Neural crest cell (in vitro differentiated cells): ENCODE measurements around the gene SCN8A. TPM values are rescaled to one million over a fixed set of nuclear protein-coding genes. Genes with fewer than 3 reads are reported as not detected.

ENCODE experiments used
- DNase-seq: peaks from one replicate; pipeline ENCODE4 v3.0.0; 2021; ENCODE audit warnings: low read depth, mixed read lengths, low spot score
- H3K27ac Mint-ChIP-seq: one replicate; pipeline ENCODE4 v1.8.0; 2021; ENCODE audit warnings: mild to moderate bottlenecking, mixed read lengths; ENCODE audit not compliant: unreplicated experiment
- H3K27me3 Mint-ChIP-seq: 2 replicates; pipeline ENCODE4 v1.8.0; 2021; ENCODE audit warnings: low read depth, mild to moderate bottlenecking, mixed read lengths
- H3K36me3 Mint-ChIP-seq: 2 replicates; pipeline ENCODE4 v1.8.0; 2021; ENCODE audit warnings: low read depth, mild to moderate bottlenecking, mixed read lengths
- H3K4me1 Mint-ChIP-seq: 2 replicates; pipeline ENCODE4 v1.8.0; 2021; ENCODE audit warnings: mixed read lengths
- H3K4me3 Mint-ChIP-seq: one replicate; pipeline ENCODE4 v1.8.0; 2021; ENCODE audit warnings: mild to moderate bottlenecking, mixed read lengths
- H3K9me3 Mint-ChIP-seq: 2 replicates; pipeline ENCODE4 v1.8.0; 2021; ENCODE audit warnings: mixed read lengths
- total RNA-seq: library from RNA; stranded (reverse); gene quantifications from 2 replicates; pipeline ENCODE4 v1.2.1, GENCODE V29; 2021
- TF ChIP-seq, protein P1 (sequence below): fragments of 200-600 bp; sonication (generic); conservative IDR thresholded peaks from 2 replicates; pipeline ENCODE4 v1.5.0; 2021; ENCODE audit warnings: antibody characterized with exemption, mild to moderate bottlenecking

The SCN8A gene
- total RNA-seq, 1 donor from 2014 or later, result 13.0 TPM

GRCh38 chr12:51645961-51646360, 54.9 kb downstream of the SCN8A start:
- Mint-ChIP-seq H3K36me3 (peaks cover 20% of the 10 kb centered on the region), H3K4me1 (peaks cover 23% of the 10 kb centered on the region), H3K27ac (no peak overlapping the region), H3K4me3 (no peak overlapping the region), H3K27me3 (no peaks in the 10 kb centered on the region), H3K9me3 (peaks cover 12% of the 10 kb centered on the region)
- DNase-seq, result no peak
- TF ChIP-seq, protein P1, sequence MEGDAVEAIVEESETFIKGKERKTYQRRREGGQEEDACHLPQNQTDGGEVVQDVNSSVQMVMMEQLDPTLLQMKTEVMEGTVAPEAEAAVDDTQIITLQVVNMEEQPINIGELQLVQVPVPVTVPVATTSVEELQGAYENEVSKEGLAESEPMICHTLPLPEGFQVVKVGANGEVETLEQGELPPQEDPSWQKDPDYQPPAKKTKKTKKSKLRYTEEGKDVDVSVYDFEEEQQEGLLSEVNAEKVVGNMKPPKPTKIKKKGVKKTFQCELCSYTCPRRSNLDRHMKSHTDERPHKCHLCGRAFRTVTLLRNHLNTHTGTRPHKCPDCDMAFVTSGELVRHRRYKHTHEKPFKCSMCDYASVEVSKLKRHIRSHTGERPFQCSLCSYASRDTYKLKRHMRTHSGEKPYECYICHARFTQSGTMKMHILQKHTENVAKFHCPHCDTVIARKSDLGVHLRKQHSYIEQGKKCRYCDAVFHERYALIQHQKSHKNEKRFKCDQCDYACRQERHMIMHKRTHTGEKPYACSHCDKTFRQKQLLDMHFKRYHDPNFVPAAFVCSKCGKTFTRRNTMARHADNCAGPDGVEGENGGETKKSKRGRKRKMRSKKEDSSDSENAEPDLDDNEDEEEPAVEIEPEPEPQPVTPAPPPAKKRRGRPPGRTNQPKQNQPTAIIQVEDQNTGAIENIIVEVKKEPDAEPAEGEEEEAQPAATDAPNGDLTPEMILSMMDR, result no peak

DNA sequence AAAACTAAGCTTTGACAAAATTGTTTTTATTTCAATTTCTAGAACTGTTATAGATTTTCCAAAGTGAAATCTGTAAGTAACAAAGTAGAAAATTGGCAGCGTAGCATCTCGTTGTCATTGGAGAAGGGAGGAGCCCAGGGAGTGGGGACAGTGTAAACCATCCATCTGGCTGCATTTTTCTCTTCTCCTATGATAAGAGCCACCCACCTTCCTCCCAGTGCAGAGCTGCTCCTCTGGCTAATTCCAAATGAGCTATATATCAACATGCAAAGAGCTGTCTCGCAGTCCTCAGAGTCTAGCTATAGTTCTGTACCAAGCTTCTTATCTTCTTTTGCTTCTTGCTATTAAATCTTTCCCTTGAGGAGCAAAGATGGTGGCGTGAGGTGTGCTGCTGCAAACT, 56.6 kb downstream of the SCN8A start:
- H3K27ac Mint-ChIP-seq, result no peak overlapping the region
- peaks cover 24% of the 10 kb centered on the region for H3K36me3 Mint-ChIP-seq
- H3K4me1 Mint-ChIP-seq, result peaks cover 11% of the 10 kb centered on the region
- DNase-seq, result no peak
- no peak overlapping the region for H3K4me3 Mint-ChIP-seq
- H3K27me3 Mint-ChIP-seq, result no peaks in the 10 kb centered on the region
- peaks cover 12% of the 10 kb centered on the region for H3K9me3 Mint-ChIP-seq
- TF ChIP-seq, protein P1, result no peak

GRCh38 chr12:51653431-51653830, 62.4 kb downstream of the SCN8A start:
- H3K4me1 Mint-ChIP-seq, result no peaks in the 10 kb centered on the region
- TF ChIP-seq, protein P1, result no peak
- H3K9me3 Mint-ChIP-seq, result peaks cover 12% of the 10 kb centered on the region
- DNase-seq, result no peak
- H3K4me3 Mint-ChIP-seq, result no peak overlapping the region
- peaks cover 23% of the 10 kb centered on the region for H3K36me3 Mint-ChIP-seq
- H3K27me3 Mint-ChIP-seq, result no peaks in the 10 kb centered on the region
- H3K27ac Mint-ChIP-seq, result no peak overlapping the region

DNA sequence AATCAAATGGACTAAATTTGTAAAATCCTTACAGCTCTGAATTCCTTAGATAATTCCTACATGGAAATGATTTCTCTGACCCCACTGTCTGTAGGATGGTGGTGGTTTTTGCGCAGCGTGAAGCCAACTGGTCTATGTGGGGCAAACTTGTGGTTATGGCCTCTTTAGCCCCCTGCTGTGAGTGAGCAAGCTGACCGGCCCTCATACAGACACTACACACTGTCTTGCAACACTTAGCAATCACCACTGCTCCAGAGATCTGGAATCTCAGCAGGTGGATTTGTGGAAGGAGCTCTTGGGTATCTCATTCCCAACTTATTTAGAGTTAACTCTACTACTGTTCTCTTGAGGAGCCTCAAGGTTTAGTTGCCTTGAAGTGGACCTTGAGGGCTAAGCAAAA, 70.2 kb downstream of the SCN8A start:
- Mint-ChIP-seq H3K27me3 (no peaks in the 10 kb centered on the region), H3K27ac (no peak overlapping the region), H3K9me3 (peaks cover 7% of the 10 kb centered on the region), H3K4me1 (peaks cover 25% of the 10 kb centered on the region), H3K36me3 (peaks cover 16% of the 10 kb centered on the region), H3K4me3 (no peak overlapping the region)
- no peak for DNase-seq
- TF ChIP-seq, protein P1, result no peak

DNA sequence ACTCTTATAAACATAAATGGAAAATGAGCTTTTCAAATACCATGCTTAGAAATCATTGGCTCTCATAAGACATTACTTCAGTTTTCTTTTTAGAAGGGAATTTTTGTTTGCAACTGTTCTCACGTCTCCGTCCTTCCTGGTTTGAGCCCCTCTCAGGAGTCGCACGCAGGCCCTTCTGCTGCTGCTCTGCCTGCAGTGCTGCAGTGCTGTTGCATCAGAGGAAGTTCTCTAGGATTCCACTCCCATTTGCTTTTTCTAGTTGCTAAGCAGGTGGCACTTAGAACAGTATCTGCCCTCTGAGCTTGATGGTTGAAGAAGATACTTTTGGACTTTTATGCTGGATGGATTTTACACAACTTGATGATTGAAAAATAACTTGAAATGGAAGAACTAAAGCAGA, 70.8 kb downstream of the SCN8A start:
- TF ChIP-seq, protein P1, result no peak
- no peaks in the 10 kb centered on the region for H3K27me3 Mint-ChIP-seq
- DNase-seq, result no peak
- no peak overlapping the region for H3K27ac Mint-ChIP-seq
- peaks cover 16% of the 10 kb centered on the region for H3K36me3 Mint-ChIP-seq
- peaks cover 31% of the 10 kb centered on the region for H3K4me1 Mint-ChIP-seq
- peaks cover 7% of the 10 kb centered on the region for H3K9me3 Mint-ChIP-seq
- H3K4me3 Mint-ChIP-seq, result no peak overlapping the region

DNA sequence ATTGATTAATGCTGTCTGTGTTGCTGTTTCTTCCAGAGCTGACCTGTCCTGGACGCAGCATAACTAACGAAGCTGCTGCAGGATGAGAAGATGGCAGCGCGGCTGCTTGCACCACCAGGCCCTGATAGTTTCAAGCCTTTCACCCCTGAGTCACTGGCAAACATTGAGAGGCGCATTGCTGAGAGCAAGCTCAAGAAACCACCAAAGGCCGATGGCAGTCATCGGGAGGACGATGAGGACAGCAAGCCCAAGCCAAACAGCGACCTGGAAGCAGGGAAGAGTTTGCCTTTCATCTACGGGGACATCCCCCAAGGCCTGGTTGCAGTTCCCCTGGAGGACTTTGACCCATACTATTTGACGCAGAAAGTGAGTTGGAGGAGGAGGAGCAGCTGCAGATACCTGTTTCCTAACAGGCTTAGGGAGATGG, 71.7 kb downstream of the SCN8A start:
- Mint-ChIP-seq H3K27me3 (no peaks in the 10 kb centered on the region), H3K9me3 (peaks cover 3% of the 10 kb centered on the region), H3K36me3 (peaks cover 12% of the 10 kb centered on the region), H3K4me3 (no peak overlapping the region), H3K4me1 (peaks cover 36% of the 10 kb centered on the region), H3K27ac (no peak overlapping the region)
- DNase-seq, result no peak
- TF ChIP-seq, protein P1, result no peak
